HG03442 (cell line): ENCODE data around the gene RPL22.

Experiments
- ATAC-seq: cut with Tn5 transposase; IDR thresholded peaks from one replicate; pipeline ENCODE4 v1.9.1; 2021; ENCODE audit warnings: mild to moderate bottlenecking, moderate library complexity; ENCODE audit not compliant: unreplicated experiment

RPL22 gene

GRCh38 chr1:6205849-6206519 lies 6.6 kb upstream of the RPL22 start, which contains the start of gene RNF207:
Gene RNF207 (plus strand): TSS chr1:6206119. CDS start chr1:6206536, 417 bp downstream.
- peak; percentile 49 for ATAC-seq

- no peak for ATAC-seq
Measured at GRCh38 chr1:6202256-6202655, 2.9 kb upstream of the RPL22 start.

- ATAC-seq: no peak
Measured at GRCh38 chr1:6200188-6200809, 904 bp upstream of the RPL22 start.

- no peak for ATAC-seq
Measured at GRCh38 chr1:6198646-6199297, 623 bp downstream of the RPL22 start.

GRCh38 chr1:6197746-6198427 lies 1.5 kb downstream of the RPL22 start:
- ATAC-seq: no peak

GRCh38 chr1:6191968-6192367 lies 7.4 kb downstream of the RPL22 start:
- no peak for ATAC-seq

GRCh38 chr1:6188466-6188865 lies 10.9 kb downstream of the RPL22 start:
- no peak for ATAC-seq

- ATAC-seq: no peak
Measured at GRCh38 chr1:6185635-6186382, 13.6 kb downstream of the RPL22 start.

GRCh38 chr1:6185151-6185550 lies 14.2 kb downstream of the RPL22 start:
- no peak for ATAC-seq

GRCh38 chr1:6184083-6184783 lies 15.2 kb downstream of the RPL22 start:
- no peak for ATAC-seq

GRCh38 chr1:6183520-6183989 lies 15.8 kb downstream of the RPL22 start:
- no peak for ATAC-seq

GRCh38 chr1:6181347-6181770 lies 18.0 kb downstream of the RPL22 start:
- ATAC-seq: no peak

- no peak for ATAC-seq
Measured at GRCh38 chr1:6180707-6181311, 18.6 kb downstream of the RPL22 start.

GRCh38 chr1:6180268-6180706 lies 19.1 kb downstream of the RPL22 start, which contains the start of gene CHD5:
Gene CHD5 (minus strand): TSS chr1:6180321. CDS start chr1:6180023, 298 bp downstream.
- no peak for ATAC-seq

GRCh38 chr1:6179564-6180175 lies 19.7 kb downstream of the RPL22 start:
- ATAC-seq: no peak

- no peak for ATAC-seq
Measured at GRCh38 chr1:6178751-6179563, 20.4 kb downstream of the RPL22 start.

GRCh38 chr1:6177681-6178380 lies 21.6 kb downstream of the RPL22 start:
- ATAC-seq: no peak

- ATAC-seq: no peak
Measured at GRCh38 chr1:6176779-6177178, 22.6 kb downstream of the RPL22 start.
